ENCODE measurements around the gene IGFLR1. TPM values are rescaled to one million over a fixed set of nuclear protein-coding genes. Genes with fewer than 3 reads are reported as not detected.
A peak's percentile ranks its signal among the peaks of the same experiment; 100 is the strongest.

IGFLR1 gene
- total and polyA plus RNA-seq, 9 of the 15 experiments (the other 6 are each of a cell fraction or from before 2014, with no cell fraction given), result 1.0 to 14.3 (median 4.6) TPM

DNA sequence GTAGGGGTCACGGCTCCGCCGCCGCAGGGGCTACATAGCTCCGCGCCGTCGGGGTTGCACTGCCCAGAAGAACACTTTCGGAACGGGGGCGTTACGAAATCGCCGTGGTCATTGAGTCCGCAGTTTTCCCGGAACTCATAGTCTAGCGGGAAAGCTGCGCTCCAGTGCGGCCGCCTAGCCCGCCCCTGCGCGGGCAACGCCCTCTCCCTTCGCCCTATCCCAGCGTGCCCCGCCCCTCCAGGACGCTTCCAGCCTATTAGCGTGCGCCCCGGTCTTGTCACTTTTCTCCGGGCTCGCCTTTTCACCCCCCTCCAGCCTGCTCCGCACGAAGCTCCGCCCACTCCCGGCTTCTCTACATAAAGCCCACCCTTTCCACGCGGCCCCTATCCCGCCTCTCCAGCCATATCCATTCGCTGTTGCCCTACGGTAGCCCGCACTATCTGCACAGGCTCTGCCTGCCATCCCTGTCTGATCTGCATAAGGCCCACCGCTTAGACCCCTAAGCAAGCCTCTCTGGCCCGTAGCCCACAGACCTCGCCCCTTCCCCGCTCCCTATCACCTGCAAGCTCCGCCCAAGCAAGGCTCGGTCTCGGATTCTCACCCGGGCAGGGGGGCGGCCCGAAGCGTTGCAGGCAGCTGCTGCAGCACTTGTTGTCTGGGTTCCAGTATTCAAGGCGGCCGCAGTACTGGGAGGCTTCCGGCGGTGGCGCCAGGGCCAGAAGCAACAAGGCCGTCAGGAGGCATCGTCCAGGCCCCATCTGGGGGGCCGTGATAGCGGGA lies 1.6 kb downstream of the IGFLR1 start (continued):
- TF ChIP-seq MTF1 (CRISPR knock-in tag; IDR thresholded peaks at IDR 0.05; ENCODE audit: borderline replicate concordance), result no peak
- TF ChIP-seq, protein P1, sequence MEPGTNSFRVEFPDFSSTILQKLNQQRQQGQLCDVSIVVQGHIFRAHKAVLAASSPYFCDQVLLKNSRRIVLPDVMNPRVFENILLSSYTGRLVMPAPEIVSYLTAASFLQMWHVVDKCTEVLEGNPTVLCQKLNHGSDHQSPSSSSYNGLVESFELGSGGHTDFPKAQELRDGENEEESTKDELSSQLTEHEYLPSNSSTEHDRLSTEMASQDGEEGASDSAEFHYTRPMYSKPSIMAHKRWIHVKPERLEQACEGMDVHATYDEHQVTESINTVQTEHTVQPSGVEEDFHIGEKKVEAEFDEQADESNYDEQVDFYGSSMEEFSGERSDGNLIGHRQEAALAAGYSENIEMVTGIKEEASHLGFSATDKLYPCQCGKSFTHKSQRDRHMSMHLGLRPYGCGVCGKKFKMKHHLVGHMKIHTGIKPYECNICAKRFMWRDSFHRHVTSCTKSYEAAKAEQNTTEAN (CRISPR knock-in tag; IDR thresholded peaks at IDR 0.05), result peak; percentile 67; the same call in 1 of the 2 replicates
- peak; percentile 61; the same call in 1 of the 2 replicates for TF ChIP-seq LCOR (CRISPR knock-in tag; IDR thresholded peaks at IDR 0.05)
- TF ChIP-seq ZNF277 (CRISPR knock-in tag; IDR thresholded peaks at IDR 0.05; ENCODE audit: borderline replicate concordance), result no peak
- 0 out of 2 replicates have a peak, but pooled peaks have one; percentile 44 for TF ChIP-seq KLF13 (tag; IDR thresholded peaks at IDR 0.05; ENCODE audit: borderline replicate concordance, low read depth)
- no peak for TF ChIP-seq CCAR2 (IDR thresholded peaks at IDR 0.05; ENCODE audit: low read depth, low read length)
- TF ChIP-seq HMG20B (CRISPR knock-in tag; IDR thresholded peaks at IDR 0.05), result no peak
- TF ChIP-seq MTA2 (IDR thresholded peaks at IDR 0.05; ENCODE audit: low read depth), result no peak
- no peak for TF ChIP-seq ZFP91 (CRISPR knock-in tag; IDR thresholded peaks at IDR 0.05)
- TF ChIP-seq MCM5 (IDR thresholded peaks at IDR 0.05; ENCODE audit: low read depth), result no peak
- TF ChIP-seq FUS (optimal IDR thresholded peaks at IDR 0.05; ENCODE audit: low read depth, low read length), result no peak
- TF ChIP-seq HDAC6 (IDR thresholded peaks at IDR 0.05; ENCODE audit: low read depth, low read length), result no peak
- TF ChIP-seq ZNF253 (CRISPR knock-in tag; conservative IDR thresholded peaks at IDR 0.05), result no peak
- TF ChIP-seq PURB (CRISPR knock-in tag; IDR thresholded peaks at IDR 0.05; ENCODE audit: low read depth), result no peak
- peak; percentile 71; the same call in 1 of the 2 replicates for TF ChIP-seq CBFA2T3 (IDR thresholded peaks at IDR 0.05)
- no peak for TF ChIP-seq BDP1 (IDR thresholded peaks at IDR 0.05; ENCODE audit: insufficient read depth, insufficient read length)
- TF ChIP-seq EP400 (IDR thresholded peaks at IDR 0.05), result peak; percentile 81
- no peak for TF ChIP-seq TGIF2 (CRISPR knock-in tag; IDR thresholded peaks at IDR 0.05)
- no peak for TF ChIP-seq SREBF2 (CRISPR knock-in tag; IDR thresholded peaks at IDR 0.05)
